HG03280 (cell line): ENCODE measurements around the gene KRT79.

Experiments
- ATAC-seq: cut with Tn5 transposase; IDR thresholded peaks from one replicate; pipeline ENCODE4 v1.9.1; 2021; ENCODE audit warnings: mild to moderate bottlenecking, moderate library complexity; ENCODE audit not compliant: unreplicated experiment

The KRT79 gene

DNA sequence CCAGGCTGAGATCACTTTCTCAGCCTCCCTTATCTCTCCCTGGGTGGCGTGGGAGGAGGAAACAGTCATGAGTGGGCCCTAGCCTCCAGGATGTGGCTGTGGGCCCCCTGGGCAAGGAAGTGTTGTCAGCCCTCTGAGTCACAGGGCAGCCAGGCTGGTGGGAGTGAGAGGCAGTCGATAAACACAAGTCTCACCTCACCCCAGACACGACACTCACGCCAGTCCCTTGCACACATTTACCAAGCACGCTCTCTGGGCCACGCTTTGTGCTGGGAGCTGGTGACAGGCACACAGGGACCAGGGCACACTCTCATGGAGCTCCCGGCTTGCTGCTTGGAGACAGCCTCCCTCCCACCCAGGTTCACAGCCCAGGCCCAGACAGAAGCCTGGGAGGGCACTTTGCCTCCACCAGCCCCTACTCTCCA is 1.9 kb upstream of the KRT79 start:
- no peak for ATAC-seq

DNA sequence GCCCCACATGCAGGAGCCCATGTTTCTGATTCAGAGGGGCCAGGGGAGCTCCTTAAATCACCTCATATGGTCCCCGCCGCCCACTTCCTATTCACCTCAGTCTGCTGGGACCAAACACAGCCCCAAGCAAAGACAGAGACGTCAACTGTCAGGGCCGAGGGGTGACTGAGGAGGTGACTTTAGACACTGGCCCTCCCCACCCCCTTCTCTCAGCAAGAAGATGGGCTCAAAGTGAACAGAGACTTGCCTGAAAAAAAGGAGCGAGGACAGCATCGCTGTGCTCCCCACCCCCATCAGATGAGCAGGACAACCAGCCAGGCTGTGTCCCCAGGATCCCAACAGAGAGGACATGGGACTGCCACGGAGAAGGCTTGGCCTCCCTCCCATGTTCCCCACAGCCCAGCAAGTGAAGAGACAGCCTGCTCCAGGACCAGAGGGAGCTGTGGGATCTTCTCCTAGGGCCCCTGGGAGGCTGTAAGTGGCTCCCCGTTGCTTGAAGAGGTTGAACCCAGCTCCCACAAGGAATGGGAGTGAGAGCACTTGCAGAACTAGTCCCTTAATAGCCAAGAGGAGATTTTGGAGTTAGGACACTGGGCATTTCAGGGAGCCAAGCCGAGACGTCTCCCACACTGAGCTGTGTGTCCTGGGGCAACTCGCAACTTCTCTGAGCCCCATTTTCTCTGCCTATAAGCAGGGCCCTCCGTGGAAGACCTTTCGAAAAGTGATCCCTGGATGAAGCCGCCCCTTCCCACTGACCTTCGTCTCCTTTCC is 1.3 kb upstream of the KRT79 start:
- ATAC-seq: no peak

DNA sequence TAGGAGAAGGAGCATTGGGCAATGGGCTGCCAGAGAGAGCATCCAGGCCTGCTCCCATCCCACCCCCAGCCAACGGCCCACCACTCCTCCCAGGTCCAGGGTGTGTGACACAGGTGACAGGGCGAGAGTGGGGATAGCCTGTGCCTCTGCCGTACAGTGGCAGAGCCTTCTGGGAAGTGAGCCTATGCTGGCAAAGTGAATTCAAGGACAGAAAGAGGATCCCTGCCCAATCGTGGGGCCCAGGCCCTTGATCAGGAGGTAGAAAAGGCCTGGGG is 553 bp upstream of the KRT79 start:
- no peak for ATAC-seq

DNA sequence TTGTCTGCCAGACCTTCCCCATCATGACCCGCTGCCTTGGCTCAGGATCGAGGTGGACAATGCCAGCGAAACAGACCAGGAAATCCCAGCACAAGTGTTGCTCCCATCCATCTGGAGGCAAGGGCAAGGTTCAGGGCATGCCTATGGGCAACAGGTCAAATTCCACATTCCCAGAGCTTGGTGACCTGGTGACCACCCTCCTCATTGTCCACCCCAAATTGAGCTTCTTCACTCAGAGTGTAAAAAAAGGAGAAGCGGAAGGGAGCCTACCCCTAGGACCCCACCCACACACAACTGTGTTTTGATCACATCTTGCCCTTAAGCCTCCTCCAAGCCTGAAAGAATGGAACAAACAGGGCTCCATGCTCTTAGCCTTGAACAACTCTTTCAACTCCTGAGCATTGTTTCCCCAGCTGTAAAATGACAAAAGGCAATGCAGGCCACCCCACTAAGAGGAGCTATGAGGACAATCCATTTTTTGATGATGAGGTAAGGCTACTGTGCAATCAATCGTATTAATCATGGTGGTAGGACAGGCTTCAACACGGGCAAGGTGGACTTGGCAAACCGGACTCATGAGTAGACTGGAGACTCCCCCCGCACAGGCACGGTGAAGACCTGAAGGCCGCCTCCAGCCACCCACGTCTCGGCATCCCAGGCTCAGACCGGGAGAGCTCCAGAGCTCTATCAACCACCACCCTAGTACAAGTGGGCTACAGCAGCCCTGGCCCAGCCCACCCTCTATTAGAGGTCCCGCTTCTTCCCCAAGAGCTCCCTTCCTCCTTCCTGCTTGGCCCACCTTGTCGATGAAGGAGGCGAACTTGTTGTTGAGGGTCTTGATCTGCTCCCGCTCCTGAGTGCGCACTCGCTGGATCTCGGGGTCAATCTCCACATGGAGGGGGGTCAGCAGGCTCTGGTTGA is 866 bp downstream of the KRT79 start:
- no peak for ATAC-seq

DNA sequence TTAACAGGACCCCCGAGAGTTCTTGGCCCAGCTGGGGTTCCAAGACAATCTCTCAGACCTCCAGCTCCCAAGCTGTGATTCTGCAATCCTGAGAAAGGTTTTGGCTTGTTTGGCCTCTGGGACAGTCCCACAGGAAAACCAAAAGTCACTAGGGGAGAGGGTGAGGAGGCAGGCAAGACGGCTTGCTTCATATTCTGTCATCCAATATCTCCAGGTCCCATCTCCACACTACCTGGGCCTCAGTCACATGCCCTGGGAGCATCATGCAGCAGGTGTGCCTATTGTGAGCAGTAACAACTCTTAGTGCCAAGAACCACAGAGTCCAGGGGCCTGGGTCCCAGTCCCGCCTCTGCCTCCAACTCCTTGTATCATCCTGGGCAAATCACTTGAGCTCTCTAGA is 1.7 kb downstream of the KRT79 start:
- ATAC-seq: no peak

DNA sequence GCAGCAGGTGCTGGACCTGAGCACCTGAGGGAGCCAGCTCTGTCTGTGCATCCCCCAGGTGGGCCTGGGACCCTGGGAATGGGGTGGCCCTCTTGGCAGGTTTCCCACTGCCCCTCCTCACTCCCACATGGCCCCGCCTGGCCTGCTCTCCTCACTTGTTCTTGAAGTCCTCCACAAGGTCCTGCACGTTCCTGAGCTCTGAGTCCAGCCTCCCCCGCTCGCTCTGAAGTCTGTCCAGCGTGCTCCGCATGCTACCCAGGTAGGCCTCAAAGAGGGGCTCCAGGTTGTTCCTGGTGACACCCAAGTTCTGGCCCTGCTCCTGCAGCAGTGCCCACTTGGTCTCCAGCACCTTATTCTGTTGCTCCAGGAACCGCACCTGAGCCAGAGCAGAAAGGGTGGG is 2.9 kb downstream of the KRT79 start:
- no peak for ATAC-seq

DNA sequence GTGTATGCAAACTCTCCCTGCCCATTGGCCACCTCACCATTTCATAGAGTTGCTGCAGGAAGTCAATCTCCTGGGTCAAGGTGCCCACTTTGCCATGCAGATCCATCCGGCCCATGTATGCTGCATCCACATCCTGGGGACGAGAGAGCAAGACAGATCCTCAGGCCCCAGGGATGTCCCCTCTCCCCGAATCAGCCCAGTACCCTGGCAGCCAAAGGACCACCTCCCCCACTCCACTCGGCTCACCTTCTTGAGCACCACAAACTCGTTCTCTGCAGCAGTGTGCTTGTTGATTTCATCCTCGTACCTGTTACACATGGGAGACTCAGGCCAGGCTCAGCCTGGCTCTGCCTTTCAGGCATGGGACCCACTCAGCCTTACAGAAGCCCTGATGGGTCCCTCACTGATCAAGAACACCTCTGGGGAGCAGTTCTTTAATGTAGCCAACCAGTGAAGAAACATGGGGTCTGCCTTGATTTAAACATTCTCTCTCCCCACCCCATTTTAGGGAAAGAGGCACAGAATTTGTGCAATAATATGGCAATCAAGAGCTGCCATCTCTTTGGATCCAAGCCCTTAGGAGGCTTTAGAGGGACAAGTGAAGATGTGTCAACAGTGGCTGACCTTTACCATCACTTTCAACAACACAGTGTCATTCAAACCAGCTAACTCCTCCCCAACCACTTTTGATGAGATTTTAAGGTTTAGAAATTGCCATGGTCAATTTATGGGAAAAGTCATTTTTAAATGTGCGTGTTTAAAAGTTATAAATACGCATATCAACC is 3.9 kb downstream of the KRT79 start:
- ATAC-seq: no peak

DNA sequence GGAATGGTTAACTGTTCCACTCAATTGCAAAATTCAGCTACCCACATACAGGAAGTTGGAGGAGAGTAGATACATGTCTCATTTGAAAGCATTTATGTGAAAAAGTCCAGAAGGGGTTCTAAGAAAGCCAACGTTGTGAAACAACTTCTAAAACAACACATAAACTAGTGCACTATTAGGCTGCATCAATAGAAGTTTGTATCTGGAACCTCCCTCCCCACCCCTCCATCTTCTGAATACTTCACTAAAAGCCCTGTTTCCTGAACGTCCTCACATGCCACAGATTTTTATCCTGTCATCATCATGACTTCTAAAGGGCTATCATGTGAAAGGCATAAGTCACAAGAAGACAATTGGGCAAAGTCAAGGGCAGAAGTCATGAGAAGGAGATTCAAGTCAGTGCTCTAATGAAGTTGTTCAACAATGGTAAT is 5.5 kb downstream of the KRT79 start:
- no peak for ATAC-seq

DNA sequence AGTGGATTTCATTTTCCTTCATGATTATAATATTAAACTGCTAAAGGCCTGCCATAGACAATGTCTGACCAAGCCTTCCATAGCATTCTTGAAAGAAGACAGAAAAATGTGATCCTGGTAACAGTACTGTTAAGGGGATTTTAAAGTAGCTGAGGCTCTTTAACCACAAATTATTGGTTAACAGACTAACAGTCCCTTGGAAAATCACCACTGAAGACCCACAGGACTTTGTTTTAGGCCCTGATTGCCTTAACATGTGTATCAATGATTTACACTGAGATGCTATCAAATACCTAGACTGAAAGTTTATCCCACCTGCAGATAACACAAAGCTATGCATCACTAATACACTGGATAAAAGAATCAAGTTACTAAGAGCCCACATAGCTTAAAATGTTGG is 6.0 kb downstream of the KRT79 start:
- ATAC-seq: no peak

DNA sequence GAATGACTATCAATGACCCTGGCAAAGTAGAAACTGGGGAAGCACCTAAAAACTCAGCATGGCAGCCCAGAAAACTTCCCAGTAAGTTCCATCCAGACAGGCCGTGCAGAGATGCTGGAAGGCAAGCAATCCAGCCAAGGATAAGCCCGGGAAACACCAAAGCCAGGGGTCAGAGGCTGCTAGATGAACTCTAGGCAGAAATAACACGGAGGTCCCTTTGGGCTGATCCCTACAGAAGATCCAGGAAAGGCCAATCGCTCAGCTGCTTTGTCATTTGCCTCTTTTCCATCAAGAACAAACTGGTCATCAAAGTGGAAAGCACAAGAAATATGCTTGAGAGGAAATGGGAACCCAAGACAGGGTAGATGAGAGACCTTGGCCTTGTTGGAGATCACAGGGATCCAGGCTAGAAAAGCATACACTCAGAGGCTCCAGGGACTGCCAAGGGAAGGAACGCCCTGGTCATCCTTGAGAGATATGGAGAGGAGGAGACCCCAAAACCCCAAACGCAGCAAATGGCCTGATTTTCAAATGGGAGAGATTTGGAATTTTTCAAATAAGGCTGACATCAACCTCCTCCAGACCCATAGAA is 6.5 kb downstream of the KRT79 start:
- ATAC-seq: no peak

DNA sequence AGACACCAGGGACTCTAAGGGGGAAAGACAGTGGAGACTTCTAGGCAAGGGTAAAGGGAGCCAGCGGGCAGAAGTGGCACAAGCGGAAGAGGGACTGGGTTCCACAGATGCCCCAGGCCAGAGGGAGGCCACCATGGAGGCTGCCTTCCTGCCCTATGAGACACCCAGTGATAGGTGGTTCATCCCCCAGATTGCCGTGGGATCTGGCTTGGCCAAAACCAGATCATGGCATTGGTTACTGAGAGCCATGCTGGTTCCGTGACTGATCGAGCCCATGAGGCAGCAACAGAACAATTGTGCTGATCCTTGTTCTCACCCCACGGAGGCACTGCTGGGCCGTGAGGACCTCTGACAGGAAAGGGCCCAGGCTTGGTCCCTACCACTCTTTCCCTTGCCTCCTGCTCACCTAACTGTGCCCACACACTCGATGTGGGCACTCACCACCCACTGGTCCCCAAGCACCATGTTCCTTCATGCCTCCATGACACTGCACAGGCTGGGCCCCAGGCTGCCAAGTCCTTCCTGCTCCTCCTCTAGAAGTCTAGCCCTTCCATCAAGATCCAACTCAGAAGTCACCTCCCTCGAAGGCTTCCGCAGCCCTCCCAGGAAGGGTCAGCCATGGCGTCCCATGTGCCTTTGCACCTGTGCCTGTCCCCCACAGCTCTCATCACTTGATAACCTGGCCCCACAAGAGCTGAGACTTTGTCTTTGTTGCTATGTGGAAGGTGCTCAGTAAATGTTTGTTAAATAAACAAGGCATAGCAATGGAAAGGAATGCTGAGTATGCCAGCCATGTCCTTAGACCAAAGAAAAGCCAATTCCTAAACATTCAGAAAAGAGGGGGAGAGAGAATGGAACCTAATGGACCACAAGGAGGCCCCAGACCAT is 7.3 kb downstream of the KRT79 start:
- no peak for ATAC-seq

DNA sequence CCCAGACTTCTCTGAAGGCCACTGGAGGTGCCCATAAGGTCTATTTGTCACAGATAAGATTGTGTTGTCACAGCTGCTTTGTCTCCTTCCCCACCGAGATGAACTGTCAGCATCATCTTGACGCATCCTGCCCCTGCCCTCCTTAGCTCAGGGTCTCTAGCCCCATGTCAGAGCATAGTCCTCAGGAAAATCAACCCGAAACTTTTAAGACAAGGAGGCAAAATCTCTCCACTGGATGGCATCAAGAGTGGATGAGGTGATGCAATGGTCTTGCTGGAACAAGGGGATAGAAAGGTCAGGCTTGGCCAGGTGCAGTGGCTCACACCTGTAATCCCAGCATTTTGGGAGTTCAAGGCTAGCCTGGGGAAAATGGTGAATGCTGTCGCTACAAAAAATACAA is 8.2 kb downstream of the KRT79 start:
- ATAC-seq: no peak

DNA sequence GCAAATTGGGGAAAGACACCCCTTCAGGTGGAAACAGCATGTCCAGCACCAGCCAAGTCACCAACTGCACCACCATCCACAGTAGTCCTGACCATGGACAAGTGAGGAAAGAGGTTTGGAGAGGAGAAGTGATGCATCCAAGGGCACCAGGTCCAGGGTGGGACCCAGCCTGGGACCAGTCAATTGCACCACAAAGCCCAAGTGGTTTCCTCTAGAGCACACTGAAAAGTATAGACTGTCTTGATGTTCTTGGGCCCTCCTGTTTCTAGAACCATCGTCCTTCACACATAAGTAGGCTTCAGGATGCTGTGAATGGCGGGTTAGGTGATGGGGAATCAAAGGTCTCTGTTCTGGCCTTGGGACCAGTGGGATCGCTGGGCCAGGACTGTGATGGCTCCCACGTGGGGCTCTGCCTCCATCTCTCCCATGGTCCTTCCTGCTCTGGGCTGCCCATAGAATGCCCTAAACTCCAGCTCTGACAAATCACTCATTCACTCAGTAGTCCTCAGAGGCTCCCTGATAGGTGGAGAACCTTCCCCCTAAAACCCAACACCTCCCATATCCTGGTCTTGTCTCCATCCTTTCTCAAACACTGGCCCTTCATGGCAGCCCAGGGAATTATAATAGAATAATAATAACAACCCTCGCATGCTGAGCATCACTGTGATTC is 9.2 kb downstream of the KRT79 start:
- ATAC-seq: no peak

DNA sequence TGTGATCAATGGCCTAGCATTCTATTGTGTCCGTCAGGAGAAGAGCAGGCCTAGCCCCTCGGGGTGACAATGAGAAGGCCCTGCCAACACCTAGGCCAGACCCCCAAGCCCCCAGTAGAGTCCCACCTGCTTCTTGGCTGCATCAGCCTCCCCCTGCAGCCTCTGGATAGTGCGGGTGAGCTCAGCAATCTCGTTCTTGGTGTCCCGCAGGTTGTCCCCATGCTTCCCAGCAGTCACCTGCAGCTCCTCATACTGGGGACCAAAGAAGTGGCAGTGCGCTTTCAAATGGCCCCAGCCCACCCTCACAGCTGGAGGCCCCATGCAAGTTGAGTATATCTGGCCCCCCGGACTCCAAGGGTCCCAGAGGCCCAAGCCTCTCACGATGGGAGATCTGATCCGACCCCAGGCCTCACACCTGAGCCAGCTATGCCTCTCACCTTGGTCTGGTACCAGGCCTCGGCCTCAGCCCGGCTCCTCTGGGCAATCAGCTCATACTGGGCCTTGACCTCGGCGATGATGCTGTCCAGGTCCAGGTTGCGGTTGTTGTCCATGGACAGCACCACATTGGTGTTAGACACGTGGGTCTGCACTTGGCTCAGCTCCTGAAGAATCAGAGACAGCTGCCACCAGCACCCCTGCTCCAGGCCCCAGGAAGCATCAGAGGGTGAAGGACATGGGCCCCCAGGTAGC is 10.2 kb downstream of the KRT79 start:
- ATAC-seq: no peak

DNA sequence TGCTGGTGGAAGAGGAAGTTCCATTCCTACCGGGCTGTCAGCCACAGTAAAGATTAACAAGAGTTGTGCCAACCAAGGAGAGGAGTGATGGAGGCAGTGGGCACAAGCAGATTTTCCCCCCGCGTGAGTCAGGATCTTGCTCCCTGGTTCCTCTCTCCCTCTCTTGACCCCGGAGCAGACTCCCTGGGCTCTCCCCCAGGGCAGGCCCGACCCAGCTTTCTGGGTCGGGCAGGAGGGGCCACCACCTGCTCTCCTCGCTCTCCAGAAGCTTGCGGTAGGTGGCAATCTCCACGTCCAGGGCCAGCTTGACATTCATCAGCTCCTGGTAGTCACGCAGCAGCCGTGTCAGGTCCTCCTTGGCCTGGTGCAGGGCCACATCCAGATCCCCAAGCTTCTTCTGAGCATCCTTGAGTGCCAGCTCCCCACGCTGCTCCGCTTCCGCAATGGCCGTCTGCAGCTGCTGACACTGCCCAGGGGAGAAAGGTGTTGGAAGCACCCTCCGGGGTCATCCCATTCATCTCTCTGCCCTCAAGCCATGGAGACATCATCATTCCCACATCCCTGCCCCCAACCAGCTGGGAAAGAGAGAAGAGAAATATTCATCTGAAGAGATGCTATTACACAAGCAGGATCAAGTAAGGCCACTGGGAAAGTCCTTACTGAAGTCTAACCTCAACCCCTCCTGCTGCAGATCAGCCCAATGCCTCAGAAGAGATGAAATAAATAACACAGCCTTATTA is 11.2 kb downstream of the KRT79 start:
- ATAC-seq: no peak

DNA sequence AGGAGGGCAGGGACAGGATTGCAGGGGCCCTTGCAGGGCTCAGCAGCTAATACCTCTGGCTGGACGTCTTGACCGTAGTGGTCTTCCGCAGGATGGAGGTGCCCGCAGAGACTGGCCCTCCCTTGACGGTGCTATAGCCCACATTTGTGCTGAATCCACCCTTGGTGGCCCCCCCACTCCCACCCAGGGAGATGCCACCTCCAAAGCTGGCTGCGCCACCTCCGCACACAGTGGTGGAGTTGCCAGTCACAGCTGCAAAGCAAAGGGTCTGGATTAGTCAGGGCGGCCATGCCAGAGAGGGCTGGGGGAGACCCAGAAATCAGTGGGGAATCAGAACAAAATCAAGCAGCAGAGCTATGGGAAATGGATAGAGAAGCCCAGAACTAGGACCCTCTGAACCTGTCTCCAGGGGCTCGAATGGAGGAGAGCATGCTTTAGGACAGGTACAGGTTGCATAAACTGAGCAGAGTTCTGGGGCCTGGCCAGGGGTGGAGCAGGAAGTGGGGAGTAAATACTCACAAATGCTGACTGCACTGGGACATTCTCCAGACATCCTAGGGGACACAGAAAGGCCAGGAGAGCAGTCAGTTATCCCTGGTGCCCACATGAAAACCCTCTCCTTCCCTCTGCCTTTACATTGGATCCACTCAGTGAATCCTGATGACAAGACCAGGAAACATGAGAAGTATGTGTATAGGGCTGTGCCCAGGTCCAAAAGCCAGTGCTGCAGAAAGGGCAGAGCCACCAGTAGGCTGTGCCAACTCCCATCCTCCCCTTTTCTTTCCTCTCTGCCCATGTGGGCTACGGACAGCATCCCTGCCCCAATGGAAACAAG is 12.1 kb downstream of the KRT79 start:
- no peak for ATAC-seq

DNA sequence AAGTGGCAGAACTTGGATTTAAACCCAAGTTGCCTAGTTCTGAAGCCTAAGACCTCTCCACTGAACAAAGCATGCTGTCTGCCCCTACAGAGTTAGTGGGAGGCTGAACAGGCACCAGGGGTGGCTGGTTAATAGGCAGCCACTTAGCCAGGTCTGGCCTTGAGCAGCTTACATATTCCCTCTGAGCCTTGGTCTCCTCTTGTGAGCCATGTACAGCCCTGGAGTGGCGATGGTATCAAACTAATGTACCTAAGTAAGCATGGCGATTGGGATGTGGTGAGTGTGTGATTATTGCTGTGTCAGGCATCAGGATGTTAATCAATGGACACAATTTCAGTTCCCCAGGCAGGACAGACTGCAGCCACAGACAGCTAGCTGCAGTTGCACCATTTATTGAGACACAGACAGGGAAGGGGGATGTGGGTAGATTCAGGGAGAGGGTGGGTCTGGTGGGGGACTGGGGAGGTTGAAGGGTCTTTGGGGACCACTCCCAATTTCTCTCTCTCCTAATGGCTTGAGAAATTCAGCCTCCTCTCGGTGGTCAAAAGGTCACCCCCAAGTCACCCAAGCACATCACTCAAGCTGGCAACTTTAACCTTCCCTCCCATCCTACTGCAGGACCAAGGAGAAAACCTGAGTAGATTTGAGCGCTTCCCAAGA is 12.9 kb downstream of the KRT79 start:
- ATAC-seq: no peak
